ENCODE results near the gene CAPZA1.
"Not testable (repeated sequence)": the region's sequence is repeated elsewhere in the genome, so short reads cannot be mapped to it uniquely, and the experiment has no call there.

The CAPZA1 gene

GRCh38 chr1:112626887-112627286, 7.3 kb downstream of the CAPZA1 start:
- Histone ChIP-seq H3K27me3 (ENCODE audit: control insufficient read depth, insufficient read depth, low read length, poor library complexity, severe bottlenecking) (no peaks in the 10 kb centered on the region), H3K9me3 (ENCODE audit: control insufficient read depth, low read length) (no peaks in the 10 kb centered on the region), H3K36me3 (ENCODE audit: control insufficient read depth, insufficient read depth, low read length) (no peaks in the 10 kb centered on the region), H3K4me3 (ENCODE audit: insufficient read depth, low read depth, low read length) (no peak overlapping the region), H3K4me1 (ENCODE audit: control insufficient read depth, insufficient read depth, low read length) (no peaks in the 10 kb centered on the region), H3K27ac (ENCODE audit: insufficient read depth, low read depth, low read length, poor library complexity, severe bottlenecking) (no peak overlapping the region)

GRCh38 chr1:112628516-112628915, 8.9 kb downstream of the CAPZA1 start:
- no peaks in the 10 kb centered on the region for H3K4me1 ChIP-seq (ENCODE audit: control insufficient read depth, insufficient read depth, low read length)
- H3K4me3 ChIP-seq (ENCODE audit: insufficient read depth, low read depth, low read length): no peak overlapping the region
- 93 to 98% methylated on average over 2 of the region's 2 CpGs for WGBS, 2 experiments
- H3K36me3 ChIP-seq (ENCODE audit: control insufficient read depth, insufficient read depth, low read length): no peaks in the 10 kb centered on the region
- H3K27ac ChIP-seq (ENCODE audit: insufficient read depth, low read depth, low read length, poor library complexity, severe bottlenecking): no peak overlapping the region
- no peaks in the 10 kb centered on the region for H3K27me3 ChIP-seq (ENCODE audit: control insufficient read depth, insufficient read depth, low read length, poor library complexity, severe bottlenecking)
- no peaks in the 10 kb centered on the region for H3K9me3 ChIP-seq (ENCODE audit: control insufficient read depth, low read length)

GRCh38 chr1:112629256-112629655, 9.6 kb downstream of the CAPZA1 start:
- H3K4me1 ChIP-seq (ENCODE audit: control insufficient read depth, insufficient read depth, low read length): no peaks in the 10 kb centered on the region
- no peaks in the 10 kb centered on the region for H3K27me3 ChIP-seq (ENCODE audit: control insufficient read depth, insufficient read depth, low read length, poor library complexity, severe bottlenecking)
- no peaks in the 10 kb centered on the region for H3K9me3 ChIP-seq (ENCODE audit: control insufficient read depth, low read length)
- no peak overlapping the region for H3K4me3 ChIP-seq (ENCODE audit: insufficient read depth, low read depth, low read length)
- H3K27ac ChIP-seq (ENCODE audit: insufficient read depth, low read depth, low read length, poor library complexity, severe bottlenecking): no peak overlapping the region
- H3K36me3 ChIP-seq (ENCODE audit: control insufficient read depth, insufficient read depth, low read length): no peaks in the 10 kb centered on the region

GRCh38 chr1:112633628-112634027, 14.0 kb downstream of the CAPZA1 start:
- H3K4me1 ChIP-seq (ENCODE audit: control insufficient read depth, insufficient read depth, low read length): no peaks in the 10 kb centered on the region
- no peaks in the 10 kb centered on the region for H3K9me3 ChIP-seq (ENCODE audit: control insufficient read depth, low read length)
- no peaks in the 10 kb centered on the region for H3K27me3 ChIP-seq (ENCODE audit: control insufficient read depth, insufficient read depth, low read length, poor library complexity, severe bottlenecking)
- H3K27ac ChIP-seq (ENCODE audit: insufficient read depth, low read depth, low read length, poor library complexity, severe bottlenecking): no peak overlapping the region
- 80 to 93% methylated on average over 1 to 2 of the region's 2 CpGs for WGBS, 2 experiments
- H3K36me3 ChIP-seq (ENCODE audit: control insufficient read depth, insufficient read depth, low read length): no peaks in the 10 kb centered on the region
- H3K4me3 ChIP-seq (ENCODE audit: insufficient read depth, low read depth, low read length): no peak overlapping the region

GRCh38 chr1:112634367-112634766, 14.7 kb downstream of the CAPZA1 start:
- H3K4me3 ChIP-seq (ENCODE audit: insufficient read depth, low read depth, low read length): no peak overlapping the region
- H3K9me3 ChIP-seq (ENCODE audit: control insufficient read depth, low read length): no peaks in the 10 kb centered on the region
- H3K27me3 ChIP-seq (ENCODE audit: control insufficient read depth, insufficient read depth, low read length, poor library complexity, severe bottlenecking): no peaks in the 10 kb centered on the region
- no peaks in the 10 kb centered on the region for H3K36me3 ChIP-seq (ENCODE audit: control insufficient read depth, insufficient read depth, low read length)
- H3K27ac ChIP-seq (ENCODE audit: insufficient read depth, low read depth, low read length, poor library complexity, severe bottlenecking): no peak overlapping the region
- H3K4me1 ChIP-seq (ENCODE audit: control insufficient read depth, insufficient read depth, low read length): no peaks in the 10 kb centered on the region

- no peaks in the 10 kb centered on the region for H3K27me3 ChIP-seq (ENCODE audit: control insufficient read depth, insufficient read depth, low read length, poor library complexity, severe bottlenecking)
- H3K9me3 ChIP-seq (ENCODE audit: control insufficient read depth, low read length): no peaks in the 10 kb centered on the region
- H3K4me1 ChIP-seq (ENCODE audit: control insufficient read depth, insufficient read depth, low read length): no peaks in the 10 kb centered on the region
- H3K36me3 ChIP-seq (ENCODE audit: control insufficient read depth, insufficient read depth, low read length): no peaks in the 10 kb centered on the region
- no peak overlapping the region for H3K27ac ChIP-seq (ENCODE audit: insufficient read depth, low read depth, low read length, poor library complexity, severe bottlenecking)
- no peak overlapping the region for H3K4me3 ChIP-seq (ENCODE audit: insufficient read depth, low read depth, low read length)
- WGBS, 2 experiments: 100% methylated on average over 1 to 2 of the region's 2 CpGs
Observed at GRCh38 chr1:112636056-112636455, 16.4 kb downstream of the CAPZA1 start.

- Histone ChIP-seq H3K27ac (ENCODE audit: insufficient read depth, low read depth, low read length, poor library complexity, severe bottlenecking) (no peak overlapping the region), H3K36me3 (ENCODE audit: control insufficient read depth, insufficient read depth, low read length) (no peaks in the 10 kb centered on the region), H3K4me3 (ENCODE audit: insufficient read depth, low read depth, low read length) (no peak overlapping the region), H3K27me3 (ENCODE audit: control insufficient read depth, insufficient read depth, low read length, poor library complexity, severe bottlenecking) (no peaks in the 10 kb centered on the region), H3K9me3 (ENCODE audit: control insufficient read depth, low read length) (no peaks in the 10 kb centered on the region), H3K4me1 (ENCODE audit: control insufficient read depth, insufficient read depth, low read length) (no peaks in the 10 kb centered on the region)
Observed at GRCh38 chr1:112636597-112637253, 17.1 kb downstream of the CAPZA1 start.

GRCh38 chr1:112637254-112638109, 17.9 kb downstream of the CAPZA1 start:
- no peaks in the 10 kb centered on the region for H3K4me1 ChIP-seq (ENCODE audit: control insufficient read depth, insufficient read depth, low read length)
- H3K36me3 ChIP-seq (ENCODE audit: control insufficient read depth, insufficient read depth, low read length): no peaks in the 10 kb centered on the region
- no peaks in the 10 kb centered on the region for H3K27me3 ChIP-seq (ENCODE audit: control insufficient read depth, insufficient read depth, low read length, poor library complexity, severe bottlenecking)
- H3K9me3 ChIP-seq (ENCODE audit: control insufficient read depth, low read length): no peaks in the 10 kb centered on the region
- no peak overlapping the region for H3K4me3 ChIP-seq (ENCODE audit: insufficient read depth, low read depth, low read length)
- no peak overlapping the region for H3K27ac ChIP-seq (ENCODE audit: insufficient read depth, low read depth, low read length, poor library complexity, severe bottlenecking)
- 91 to 95% methylated on average over 4 of the region's 4 CpGs for WGBS, 2 experiments

- Histone ChIP-seq H3K4me3 (ENCODE audit: insufficient read depth, low read depth, low read length) (no peak overlapping the region), H3K36me3 (ENCODE audit: control insufficient read depth, insufficient read depth, low read length) (no peaks in the 10 kb centered on the region), H3K27me3 (ENCODE audit: control insufficient read depth, insufficient read depth, low read length, poor library complexity, severe bottlenecking) (no peaks in the 10 kb centered on the region), H3K4me1 (ENCODE audit: control insufficient read depth, insufficient read depth, low read length) (no peaks in the 10 kb centered on the region), H3K27ac (ENCODE audit: insufficient read depth, low read depth, low read length, poor library complexity, severe bottlenecking) (no peak overlapping the region), H3K9me3 (ENCODE audit: control insufficient read depth, low read length) (no peaks in the 10 kb centered on the region)
- 78 to 95% methylated on average over 1 of the region's 1 CpG for WGBS, 2 experiments
Observed at GRCh38 chr1:112638110-112638428, 18.4 kb downstream of the CAPZA1 start.

GRCh38 chr1:112640437-112640836, 20.8 kb downstream of the CAPZA1 start:
- H3K4me3 ChIP-seq (ENCODE audit: insufficient read depth, low read depth, low read length); H3K9me3 ChIP-seq (ENCODE audit: control insufficient read depth, low read length); H3K27me3 ChIP-seq (ENCODE audit: control insufficient read depth, insufficient read depth, low read length, poor library complexity, severe bottlenecking); H3K4me1 ChIP-seq (ENCODE audit: control insufficient read depth, insufficient read depth, low read length); H3K27ac ChIP-seq (ENCODE audit: insufficient read depth, low read depth, low read length, poor library complexity, severe bottlenecking); H3K36me3 ChIP-seq (ENCODE audit: control insufficient read depth, insufficient read depth, low read length): not testable (repeated sequence)
- 94% methylated on average over 23 of the region's 23 CpGs for WGBS, 2 experiments
